Measurements from ENCODE around the gene ZNF638. TPM values are rescaled to one million over a fixed set of nuclear protein-coding genes. Genes with fewer than 3 reads are reported as not detected.

ZNF638 gene
- total RNA-seq, 1 experiment from 2014 or later = 101 TPM

- DNase-seq (ENCODE audit: low read depth) = no peak
Observed at GRCh38 chr2:71336384-71336783, 4.8 kb downstream of the ZNF638 start.

- DNase-seq (ENCODE audit: low read depth) = no peak
Observed at GRCh38 chr2:71336802-71337201, 5.2 kb downstream of the ZNF638 start.

- DNase-seq (ENCODE audit: low read depth) = no peak
Observed at GRCh38 chr2:71337776-71338175, 6.2 kb downstream of the ZNF638 start.

- DNase-seq (ENCODE audit: low read depth) = no peak
Observed at GRCh38 chr2:71339685-71340084, 8.1 kb downstream of the ZNF638 start.

GRCh38 chr2:71340176-71340575 lies 8.6 kb downstream of the ZNF638 start:
- no peak for DNase-seq (ENCODE audit: low read depth)

GRCh38 chr2:71341645-71342044 lies 10.1 kb downstream of the ZNF638 start:
- DNase-seq (ENCODE audit: low read depth) = no peak

- DNase-seq (ENCODE audit: low read depth) = no peak
Observed at GRCh38 chr2:71346065-71346464, 14.5 kb downstream of the ZNF638 start.

- peak; percentile 18 for DNase-seq (ENCODE audit: low read depth)
Observed at GRCh38 chr2:71347517-71347916, 15.9 kb downstream of the ZNF638 start.

- DNase-seq (ENCODE audit: low read depth) = peak; percentile 42
Observed at GRCh38 chr2:71348302-71348701, 16.7 kb downstream of the ZNF638 start.

- no peak for DNase-seq (ENCODE audit: low read depth)
Observed at GRCh38 chr2:71353248-71353647, 21.7 kb downstream of the ZNF638 start.

GRCh38 chr2:71358931-71359671 lies 27.5 kb downstream of the ZNF638 start:
- DNase-seq (ENCODE audit: low read depth) = peak; percentile 79

GRCh38 chr2:71360434-71360975 lies 28.9 kb downstream of the ZNF638 start:
- no peak for DNase-seq (ENCODE audit: low read depth)

GRCh38 chr2:71361631-71362030 lies 30.0 kb downstream of the ZNF638 start:
- no peak for DNase-seq (ENCODE audit: low read depth)

GRCh38 chr2:71362447-71362846 lies 30.9 kb downstream of the ZNF638 start:
- DNase-seq (ENCODE audit: low read depth) = no peak

GRCh38 chr2:71370015-71370414 lies 38.4 kb downstream of the ZNF638 start:
- DNase-seq (ENCODE audit: low read depth) = no peak

GRCh38 chr2:71372042-71372441 lies 40.5 kb downstream of the ZNF638 start:
- no peak for DNase-seq (ENCODE audit: low read depth)

GRCh38 chr2:71379086-71379485 lies 47.5 kb downstream of the ZNF638 start:
- DNase-seq (ENCODE audit: low read depth) = peak; percentile 70

- peak; percentile 8 for DNase-seq (ENCODE audit: low read depth)
Observed at GRCh38 chr2:71380665-71381064, 49.1 kb downstream of the ZNF638 start.

GRCh38 chr2:71385012-71385411 lies 53.4 kb downstream of the ZNF638 start:
- DNase-seq (ENCODE audit: low read depth) = peak; percentile 80

- DNase-seq (ENCODE audit: low read depth) = no peak
Observed at GRCh38 chr2:71388214-71388613, 56.6 kb downstream of the ZNF638 start.

- DNase-seq (ENCODE audit: low read depth) = peak; percentile 36
Observed at GRCh38 chr2:71389384-71390072, 57.9 kb downstream of the ZNF638 start.

- DNase-seq (ENCODE audit: low read depth) = no peak
Observed at GRCh38 chr2:71393216-71393615, 61.6 kb downstream of the ZNF638 start.

- no peak for DNase-seq (ENCODE audit: low read depth)
Observed at GRCh38 chr2:71395471-71395870, 63.9 kb downstream of the ZNF638 start.

Data from LHCN-M2 (cell line).